Lung (tissue), 12 donors: ENCODE results near the gene CHRNA9. TPM values are rescaled to one million over a fixed set of nuclear protein-coding genes. Genes with fewer than 3 reads are reported as not detected.

Source experiments
- ATAC-seq: fragments of 200-7000 bp; cut with Tn5 transposase; one replicate; pipeline ENCODE4 v1.9.1; 2020; ENCODE audit warnings: moderate number of reproducible peaks; ENCODE audit not compliant: insufficient read depth, low FRiP score
- DNase-seq, 3 donors: peaks; one replicate each; pipeline ENCODE4 v3.0.0-alpha.2; 2013 to 2017
- H3K27ac ChIP-seq, 2 donors: one replicate each; pipeline ENCODE4 v1.5.1; 2013; ENCODE audit warnings: mild to moderate bottlenecking in 2 of 2, moderate library complexity in 2 of 2, control low read depth in 1 of 2, inconsistent platforms in 1 of 2, low read depth in 1 of 2, low read length in 1 of 2
- H3K27me3 ChIP-seq, 3 donors: one replicate each; pipeline ENCODE4 v1.5.1; 2013; ENCODE audit warnings: low read length in 2 of 3; ENCODE audit not compliant: control insufficient read depth in 3 of 3, insufficient read depth in 3 of 3
- H3K36me3 ChIP-seq, 4 donors: one replicate each; pipeline ENCODE4 v1.5.1; 2013; ENCODE audit warnings: low read length in 4 of 4, mild to moderate bottlenecking in 1 of 4, moderate library complexity in 1 of 4; ENCODE audit not compliant: control insufficient read depth in 4 of 4, insufficient read depth in 4 of 4
- H3K4me1 ChIP-seq, 5 donors: one replicate each; pipeline ENCODE4 v1.5.1; 2013; ENCODE audit warnings: low read length in 5 of 5, mild to moderate bottlenecking in 2 of 5, moderate library complexity in 1 of 5; ENCODE audit not compliant: control insufficient read depth in 5 of 5, insufficient read depth in 5 of 5
- H3K4me3 ChIP-seq: one replicate; pipeline ENCODE4 v1.5.1; 2013; ENCODE audit warnings: mild to moderate bottlenecking, control low read depth, moderate library complexity
- H3K9ac ChIP-seq, 2 donors: one replicate each; pipeline ENCODE4 v1.5.1; 2013; ENCODE audit warnings: low read length in 2 of 2, control low read depth in 1 of 2; ENCODE audit not compliant: insufficient read depth in 1 of 2
- H3K9me3 ChIP-seq, 4 donors: one replicate each; pipeline ENCODE4 v1.5.1; 2013; ENCODE audit warnings: low read length in 3 of 4, mild to moderate bottlenecking in 1 of 4, moderate library complexity in 1 of 4; ENCODE audit not compliant: control insufficient read depth in 4 of 4, insufficient read depth in 3 of 4
- CTCF ChIP-seq: IDR thresholded peaks from 2 replicates; pipeline ENCODE4 v1.5.1; 2012; ENCODE audit warnings: mild to moderate bottlenecking; ENCODE audit errors: control extremely low read depth, extremely low read depth
- WGBS, 2 donors: extraction: QIAGEN DNeasy Blood & Tissue Kit; methylation state at CpG; one replicate each; pipeline ENCODE4 v1.1.7; 2013; 5-methylcytosine and 5-hydroxymethylcytosine counted together
- polyA plus RNA-seq, 2 donors: library from polyadenylated mRNA; stranded (reverse); fragments of 200-250 nt; gene quantifications; one replicate each; pipeline ENCODE4 v1.2.1, GENCODE V29; 2013
- total RNA-seq, 2 donors: library from RNA; depleted of rRNA in 1 of 2; stranded (reverse); fragments of >200 nt in 1 of 2; gene quantifications; one replicate each; pipeline ENCODE4 v1.2.1, GENCODE V29; 2014 to 2021
- donor health status: control.
- donor health status: control.
- donor health status: Bipolar disorder and iron deficiency.
- donor health status: healthy.
- donor health status: DM: yes; HTN: yes; CAD: no.

The CHRNA9 gene
- total and polyA plus RNA-seq, 4 donors, result 0.09 TPM; not detected in 3

- ATAC-seq (no peak), DNase-seq (no peak)
- peaks cover 0 to 5% (median 0%) of the 10 kb centered on the region in 5 donors for H3K4me1 ChIP-seq
- H3K27me3 ChIP-seq, result no peaks in the 10 kb centered on the region
- 94 to 98% methylated on average over 3 of the region's 3 CpGs for WGBS, 2 donors
- no peaks in the 10 kb centered on the region for H3K36me3 ChIP-seq
- no peak overlapping the region for H3K4me3 ChIP-seq
- H3K9ac ChIP-seq, result no peak overlapping the region
- no peaks in the 10 kb centered on the region for H3K9me3 ChIP-seq
- no peak overlapping the region for H3K27ac ChIP-seq
- TF ChIP-seq CTCF, result no peak
These were observed 3.2 kb upstream of the CHRNA9 start for GRCh38 chr4:40331961-40332360.

GRCh38 chr4:40333921-40334352 is 1.2 kb upstream of the CHRNA9 start:
- Histone ChIP-seq H3K27ac (no peak overlapping the region), H3K9me3 (no peaks in the 10 kb centered on the region), H3K36me3 (no peaks in the 10 kb centered on the region), H3K4me1 (peaks cover 0 to 5% (median 0%) of the 10 kb centered on the region in 5 donors), H3K27me3 (no peaks in the 10 kb centered on the region), H3K9ac (no peak overlapping the region), H3K4me3 (no peak overlapping the region)
- DNase-seq, result no peak
- ATAC-seq, result no peak
- WGBS, 2 donors, result 85 to 90% methylated on average over 8 of the region's 8 CpGs
- no peak for TF ChIP-seq CTCF

DNA sequence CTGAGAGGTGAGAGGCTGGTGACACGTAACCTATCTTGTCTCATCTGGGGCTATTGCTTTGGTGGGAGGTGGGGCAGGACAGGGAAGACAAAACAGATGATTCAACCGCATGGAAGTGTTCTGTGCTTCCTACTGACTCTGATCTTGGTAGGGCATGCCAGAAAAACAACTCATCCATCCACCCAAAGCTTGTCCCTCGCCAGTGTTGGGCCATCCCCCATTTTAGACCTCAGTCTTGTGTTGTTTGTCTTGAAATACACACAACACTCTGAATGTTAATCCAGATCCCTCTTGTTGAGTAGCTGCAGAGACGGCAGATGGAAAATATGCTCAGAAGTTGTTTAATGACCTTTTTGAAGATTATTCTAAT is 377 bp downstream of the CHRNA9 start:
- no peaks in the 10 kb centered on the region for H3K36me3 ChIP-seq
- H3K4me1 ChIP-seq, result peaks cover 0 to 5% (median 0%) of the 10 kb centered on the region in 5 donors
- no peak overlapping the region for H3K4me3 ChIP-seq
- no peaks in the 10 kb centered on the region for H3K9me3 ChIP-seq
- no peak overlapping the region for H3K9ac ChIP-seq
- TF ChIP-seq CTCF, result no peak
- no peak for ATAC-seq
- 88 to 91% methylated on average over 4 of the region's 4 CpGs for WGBS, 2 donors
- no peak overlapping the region for H3K27ac ChIP-seq
- H3K27me3 ChIP-seq, result no peaks in the 10 kb centered on the region
- DNase-seq, result no peak

GRCh38 chr4:40337051-40337450 is 1.9 kb downstream of the CHRNA9 start:
- Histone ChIP-seq H3K27ac (no peak overlapping the region), H3K9me3 (no peaks in the 10 kb centered on the region), H3K9ac (no peak overlapping the region), H3K27me3 (no peaks in the 10 kb centered on the region), H3K4me3 (no peak overlapping the region), H3K36me3 (no peaks in the 10 kb centered on the region), H3K4me1 (no peaks in the 10 kb centered on the region)
- no peak for TF ChIP-seq CTCF
- 67 to 80% methylated on average over 9 of the region's 9 CpGs for WGBS, 2 donors
- ATAC-seq, result no peak
- no peak for DNase-seq
